ENCODE results near the gene LIPF.
"Not testable (repeated sequence)": the region's sequence is repeated elsewhere in the genome, so short reads cannot be mapped to it uniquely, and the experiment has no call there.

The LIPF gene

DNA sequence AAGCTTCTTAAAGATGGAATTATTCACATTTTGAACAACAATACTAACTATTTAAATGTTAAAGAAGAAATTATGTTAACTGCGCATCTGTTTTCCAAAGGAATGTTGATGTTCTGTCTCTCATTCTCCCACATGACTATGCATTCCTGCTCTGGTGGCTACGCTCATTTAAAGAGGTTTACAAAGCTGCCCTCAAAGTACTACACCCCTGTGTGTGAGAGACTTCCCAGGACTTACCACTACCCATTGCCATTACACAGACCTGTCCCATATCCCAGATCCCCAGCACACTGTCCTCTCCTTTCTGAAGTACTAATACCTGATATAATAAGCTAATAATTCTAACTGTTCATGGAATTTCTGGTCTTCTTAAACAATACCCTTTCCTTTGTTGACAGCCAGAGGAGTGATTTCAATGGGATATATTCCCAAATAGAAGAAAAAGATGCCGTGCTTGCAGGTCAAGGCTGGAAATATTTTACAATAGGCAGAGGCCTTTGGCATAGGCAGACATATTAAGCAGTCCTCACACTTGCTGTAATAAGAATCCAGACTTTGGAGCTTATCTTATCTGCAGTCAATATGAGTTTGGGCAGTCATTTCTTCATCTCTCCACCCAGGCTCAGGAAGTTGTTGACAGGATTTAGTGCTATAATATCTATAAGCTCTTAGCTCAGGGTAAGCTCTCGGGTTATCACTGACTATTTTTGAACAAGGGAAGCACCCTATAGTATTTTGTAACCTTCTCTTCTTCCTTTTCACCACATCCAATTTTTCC, 12.2 kb downstream of the LIPF start:
- DNase-seq, result no peak

DNA sequence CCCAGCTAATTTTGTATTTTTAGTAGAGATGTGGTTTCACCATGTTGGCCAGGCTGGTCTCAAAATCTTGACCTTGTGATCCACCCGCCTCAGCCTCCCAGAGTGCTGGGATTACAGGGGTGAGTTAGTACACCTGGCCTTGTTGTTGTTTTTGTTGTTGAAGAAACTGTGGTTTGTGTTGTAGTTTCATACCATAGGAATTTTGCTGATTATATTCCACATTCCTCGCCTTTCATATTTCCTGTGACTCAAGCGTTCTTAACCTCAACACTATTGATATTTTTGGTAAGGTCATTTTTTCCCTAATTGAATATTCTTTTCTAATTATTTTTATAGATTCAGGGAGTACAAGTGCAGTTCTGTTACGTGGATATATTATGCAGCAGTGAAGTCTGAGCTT, 16.7 kb downstream of the LIPF start:
- DNase-seq, result no peak

GRCh38 chr10:88682491-88682890, 18.2 kb downstream of the LIPF start:
- no peak for DNase-seq

GRCh38 chr10:88687853-88688467, 23.7 kb downstream of the LIPF start:
- peak; percentile 33 for DNase-seq

DNA sequence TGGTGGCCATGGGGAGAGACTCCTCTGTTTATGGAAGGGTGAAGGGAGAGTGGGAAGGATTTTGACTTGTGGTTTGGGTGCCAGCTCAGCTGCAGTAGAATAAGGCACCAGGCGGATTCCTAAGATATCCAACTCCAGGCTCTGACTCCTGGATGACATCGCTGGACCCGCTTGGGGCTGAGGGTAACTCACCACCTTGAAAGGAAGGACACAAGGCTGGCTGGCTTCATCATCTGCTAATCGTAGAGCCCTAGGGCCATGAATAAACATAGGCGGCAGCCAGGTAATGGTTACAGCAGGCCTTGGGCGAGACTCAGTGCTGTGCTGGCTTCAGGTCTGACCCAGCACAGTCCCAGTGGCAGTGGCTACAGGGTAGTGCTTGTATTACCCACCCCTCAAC, 25.1 kb downstream of the LIPF start:
- no peak for DNase-seq

DNA sequence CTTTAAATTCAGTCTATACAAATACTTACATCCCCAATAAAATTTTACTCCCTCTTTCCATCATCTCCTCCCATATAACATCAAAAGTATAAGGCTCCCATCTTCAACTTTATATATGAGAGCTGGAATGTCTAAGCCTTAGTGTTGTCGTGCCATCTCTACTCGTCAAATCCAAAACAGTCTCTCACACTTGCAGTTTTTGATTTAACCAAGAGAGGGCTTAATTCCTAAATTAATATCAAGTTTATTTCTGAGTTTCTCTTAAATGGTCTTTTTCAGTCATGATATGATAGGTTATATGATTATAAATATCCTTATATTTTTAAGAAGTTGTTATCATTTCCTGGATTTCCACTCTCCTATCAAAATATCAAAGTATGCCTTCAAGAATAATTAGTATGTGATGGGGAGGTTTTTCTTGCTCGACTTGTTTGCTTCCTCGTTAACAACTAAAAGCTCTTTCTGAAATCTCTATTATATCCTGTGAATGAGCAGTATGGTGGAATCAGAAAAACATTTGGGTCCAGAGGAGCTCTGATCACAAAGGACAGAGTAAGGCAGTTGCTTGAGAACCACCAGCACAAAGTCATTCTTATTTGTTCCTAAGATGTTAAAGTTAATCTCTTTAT, 29.3 kb downstream of the LIPF start:
- DNase-seq, result peak; percentile 8

DNA sequence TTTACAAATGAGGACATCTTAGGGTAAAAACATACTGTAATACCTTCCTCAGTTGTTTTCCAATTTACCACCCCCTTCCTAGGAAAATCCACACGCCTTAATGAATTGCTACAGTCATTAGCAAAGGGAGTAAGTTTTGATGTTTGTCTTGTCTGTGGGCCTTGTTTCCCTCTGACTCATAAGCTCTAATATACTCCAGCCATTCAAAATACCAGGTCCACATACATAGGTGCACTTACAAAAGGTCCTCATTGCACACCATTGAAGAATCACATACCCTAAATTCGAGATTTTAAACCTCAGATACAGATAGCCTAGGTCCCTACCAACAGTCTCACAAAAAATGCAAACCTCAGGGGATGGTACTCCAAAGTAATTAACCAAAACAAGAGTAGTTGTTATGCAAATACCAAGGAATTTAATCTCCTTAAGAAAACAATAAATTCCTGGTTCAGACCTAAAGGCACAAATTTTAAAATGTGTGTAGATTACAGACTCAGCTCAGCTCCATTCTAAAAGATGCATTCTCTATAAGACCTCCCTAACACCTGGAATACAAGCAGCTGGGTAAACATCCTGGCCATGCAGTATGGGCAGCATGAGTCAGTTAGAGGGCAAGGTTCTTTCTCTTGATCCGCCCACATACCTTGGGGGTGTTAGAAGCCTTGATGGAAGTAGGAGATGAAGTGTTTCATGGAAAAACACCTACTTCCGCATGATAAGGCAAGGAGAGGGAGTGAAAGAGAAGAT, 38.8 kb downstream of the LIPF start:
- no peak for DNase-seq

DNA sequence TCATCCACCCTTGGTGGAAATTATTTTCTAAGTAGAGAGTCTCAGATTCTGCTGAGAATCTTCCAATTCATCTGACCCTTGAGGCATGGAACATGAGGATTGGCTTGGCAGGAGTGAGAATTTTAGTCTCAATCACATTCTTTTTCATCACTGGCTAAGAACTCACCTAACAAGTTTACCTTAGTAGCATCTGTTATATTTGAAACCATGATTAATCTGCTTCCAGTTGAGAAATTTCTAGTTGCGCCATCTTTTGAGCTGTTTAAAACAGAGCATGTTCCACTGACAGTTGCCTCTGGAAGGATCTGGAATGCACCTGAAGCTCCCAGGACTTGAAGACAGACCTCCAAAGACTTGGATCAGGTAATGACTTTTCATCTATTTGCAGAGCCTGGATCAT, 41.7 kb downstream of the LIPF start, which contains the start of gene LIPK:
LIPK (plus strand) TSS at position 292 of the 400 bp plus-strand sequence. CDS start 18,295 bp downstream, outside the sequence.
- no peak for DNase-seq

DNA sequence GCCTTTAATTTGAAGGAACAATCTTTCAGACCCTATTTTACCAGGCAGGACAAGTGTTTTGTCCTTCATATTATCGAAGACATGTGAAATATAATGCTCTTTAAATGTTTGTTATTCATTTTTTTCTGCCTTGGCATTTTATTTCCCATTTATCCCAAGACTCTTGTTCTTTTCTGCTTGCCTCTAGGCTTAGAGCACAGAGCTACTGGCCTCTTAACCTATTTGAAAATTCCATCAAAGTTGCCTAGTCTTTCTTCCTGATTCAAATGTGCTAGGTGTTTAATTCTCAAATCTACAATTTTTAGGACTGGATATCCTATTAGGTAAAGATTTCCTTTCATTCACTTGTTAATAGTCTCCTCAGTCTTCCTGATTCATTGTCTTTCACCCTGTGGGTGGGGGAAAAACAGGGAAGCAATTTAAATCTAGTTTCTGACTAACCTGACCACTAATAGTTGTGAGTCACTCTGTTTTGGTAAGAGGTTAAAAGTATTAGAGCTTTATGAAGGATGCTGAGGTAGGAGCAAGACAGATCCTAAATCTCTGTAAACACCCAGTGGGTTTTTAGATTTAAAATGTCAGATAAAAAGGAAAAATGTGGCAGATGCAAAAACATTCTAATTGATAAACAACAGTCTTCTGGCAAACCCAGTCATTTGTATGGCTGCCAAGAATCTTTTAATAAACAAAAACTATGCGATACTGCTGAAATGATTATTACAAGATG, 43.4 kb downstream of the LIPF start:
- peak; percentile 70 for DNase-seq

DNA sequence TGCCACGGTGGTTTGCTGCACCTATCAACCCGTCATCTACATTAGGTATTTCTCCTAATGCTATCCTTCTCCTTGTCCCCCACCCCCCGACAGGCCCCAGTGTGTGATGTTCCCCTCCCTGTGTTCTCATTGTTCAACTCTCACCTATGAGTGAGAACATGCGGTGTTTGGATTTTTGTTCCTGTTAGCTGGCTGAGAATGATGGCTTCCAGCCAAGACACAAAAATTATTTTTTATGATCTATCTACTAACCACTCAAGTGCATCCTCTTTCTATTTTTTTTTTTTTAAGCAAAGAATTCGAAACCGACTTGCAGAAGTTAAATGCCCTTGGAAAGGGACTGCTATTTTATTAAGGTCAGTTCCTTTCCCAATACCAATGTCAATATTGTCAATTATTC, 45.1 kb downstream of the LIPF start:
- DNase-seq, result not testable (repeated sequence)

GRCh38 chr10:88715517-88715916, 51.3 kb downstream of the LIPF start:
- DNase-seq, result no peak

DNA sequence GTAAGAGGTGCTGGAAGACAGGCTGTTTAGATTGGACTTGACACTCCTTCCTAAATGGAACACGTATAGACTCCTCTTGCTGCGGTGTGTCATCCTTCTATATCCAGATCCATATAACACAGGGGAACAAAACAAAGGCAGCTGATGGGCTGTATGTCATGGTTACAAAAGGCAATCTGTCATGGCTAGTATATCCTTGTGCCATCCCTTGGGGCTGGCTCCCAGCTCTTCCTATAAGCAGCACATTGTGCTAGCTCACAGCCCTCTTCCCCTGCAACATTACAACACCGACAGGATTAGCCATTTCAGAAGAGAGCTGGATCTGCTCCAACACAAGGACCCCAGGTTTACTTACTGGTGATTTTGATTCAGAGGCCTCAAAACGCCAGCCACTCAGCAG, 57.1 kb downstream of the LIPF start:
- DNase-seq, result no peak

DNA sequence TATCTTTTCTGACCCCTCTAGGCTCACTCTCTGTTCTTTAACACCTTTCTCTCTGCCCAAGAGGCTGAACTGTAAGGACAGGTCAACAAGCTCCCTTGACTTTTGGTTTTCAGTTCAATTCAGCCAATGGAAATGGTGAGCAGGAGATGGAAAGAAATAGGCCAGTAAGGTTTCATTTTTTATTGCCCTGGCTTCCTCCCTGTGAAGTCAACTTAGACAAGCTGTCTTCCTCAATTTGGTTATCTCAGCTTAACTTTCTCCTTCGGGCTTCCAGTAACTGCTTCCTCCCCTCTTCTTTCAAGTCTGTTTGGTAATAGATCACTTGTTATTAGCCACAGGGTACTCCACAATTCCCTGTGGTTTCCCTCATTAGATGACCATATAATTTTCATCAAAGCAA, 61.6 kb downstream of the LIPF start:
- no peak for DNase-seq

GRCh38 chr10:88728107-88728763, 64.0 kb downstream of the LIPF start:
- DNase-seq, result no peak
